ENCODE measurements around the gene CDX2. TPM values are rescaled to one million over a fixed set of nuclear protein-coding genes. Genes with fewer than 3 reads are reported as not detected.

The CDX2 gene
- total RNA-seq, 2 experiments from 2014 or later: not detected

DNA sequence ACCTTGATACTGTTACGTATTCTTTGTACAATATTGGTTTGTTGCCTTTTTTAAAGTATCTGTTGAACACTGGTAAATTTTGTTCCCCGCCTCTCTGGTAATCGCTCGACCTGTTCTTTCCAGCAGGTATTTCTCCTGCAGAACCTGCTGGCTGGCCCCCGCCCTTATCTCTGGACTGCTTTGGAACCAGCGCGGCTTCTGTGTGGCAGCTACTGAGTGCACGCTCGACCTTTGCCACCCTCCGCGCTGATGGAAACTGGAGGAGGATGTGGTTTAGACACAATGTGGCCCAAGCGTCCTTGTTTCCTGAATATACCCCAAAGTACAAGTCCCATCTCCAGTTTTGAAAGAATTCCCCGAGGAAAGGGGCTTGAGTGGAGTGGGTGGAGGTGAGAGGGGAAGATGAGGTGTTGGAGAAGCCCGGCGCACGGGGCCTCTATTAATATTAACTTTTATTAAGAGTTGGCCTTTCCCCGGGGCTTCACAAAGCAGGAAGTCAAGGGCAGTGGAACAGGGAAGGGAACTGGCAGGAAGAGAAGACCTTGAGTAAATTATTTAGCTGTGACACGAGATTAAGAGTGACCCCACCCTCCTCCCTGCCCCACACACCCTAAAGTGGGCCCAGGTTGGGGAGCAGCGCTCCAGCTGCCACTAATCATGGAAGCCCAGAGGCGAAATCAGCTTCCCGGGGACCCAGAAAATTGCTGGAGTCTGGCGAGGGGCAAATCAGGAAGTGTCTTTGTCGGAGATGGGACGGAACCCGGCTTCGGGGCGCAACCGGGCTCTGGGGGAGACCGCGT is 16.0 kb downstream of the CDX2 start:
- Mint-ChIP-seq H3K4me1 (peaks cover 15% of the 10 kb centered on the region), H3K27ac (no peak overlapping the region), H3K27me3 (peaks cover 53% of the 10 kb centered on the region), H3K36me3 (ENCODE audit: low read depth) (no peaks in the 10 kb centered on the region), H3K9me3 (ENCODE audit: low read depth) (peaks cover 4% of the 10 kb centered on the region), H3K4me3 (peak overlapping the region; percentile 21)
- ChIA-PET CTCF (interaction anchor here (0.6 to 4.0 kb wide), 29 partner anchors 10 to 1125 kb away, joined by 3 to 61 read pairs (median 5); no protein-coding TSS in a partner anchor), POLR2A (interaction anchor here (1.1 kb wide), 1 partner anchor 85 kb away, joined by 4 read pairs; no protein-coding TSS in a partner anchor)
- DNase-seq: no peak
- no peak for ATAC-seq
- intact Hi-C loops (cut with DNase I, micrococcal nuclease): loop anchor here (1.0 to 5.0 kb wide), 3 partner anchors 84 to 578 kb away; no protein-coding TSS in a partner anchor

DNA sequence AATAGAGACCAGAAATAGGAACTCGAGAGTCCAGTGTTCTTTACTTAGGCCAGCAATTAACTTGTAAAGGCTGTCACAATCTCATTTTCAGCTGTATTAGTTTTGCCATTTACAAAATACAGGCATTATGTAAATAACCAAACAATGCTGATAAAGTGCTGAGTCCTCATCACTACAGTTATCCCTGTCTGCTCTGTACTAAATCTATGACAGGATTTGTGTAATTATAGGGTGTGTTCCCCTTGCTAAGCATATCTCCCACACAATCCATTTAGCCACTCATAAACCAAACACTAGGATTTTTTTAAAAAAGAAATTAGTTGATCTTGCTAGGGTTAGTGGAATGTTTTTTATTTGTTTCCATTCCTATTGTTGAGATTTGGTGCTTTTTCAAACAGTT is 26.1 kb downstream of the CDX2 start:
- CTCF ChIA-PET: interaction anchor here (0.8 to 0.9 kb wide), 2 partner anchors 15 to 82 kb away, joined by 3 read pairs; no protein-coding TSS in a partner anchor
- DNase-seq (no peak), ATAC-seq (no peak)
- intact Hi-C loops (cut with DNase I, micrococcal nuclease): no loop called here
- Mint-ChIP-seq H3K36me3 (ENCODE audit: low read depth) (no peaks in the 10 kb centered on the region), H3K9me3 (ENCODE audit: low read depth) (peaks cover 5% of the 10 kb centered on the region), H3K4me3 (no peak overlapping the region), H3K27me3 (peaks cover 9% of the 10 kb centered on the region), H3K27ac (no peak overlapping the region), H3K4me1 (no peaks in the 10 kb centered on the region)
- POLR2A ChIA-PET: interaction anchor here (0.7 kb wide), 1 partner anchor 676 kb away, joined by 3 read pairs; no protein-coding TSS in a partner anchor

DNA sequence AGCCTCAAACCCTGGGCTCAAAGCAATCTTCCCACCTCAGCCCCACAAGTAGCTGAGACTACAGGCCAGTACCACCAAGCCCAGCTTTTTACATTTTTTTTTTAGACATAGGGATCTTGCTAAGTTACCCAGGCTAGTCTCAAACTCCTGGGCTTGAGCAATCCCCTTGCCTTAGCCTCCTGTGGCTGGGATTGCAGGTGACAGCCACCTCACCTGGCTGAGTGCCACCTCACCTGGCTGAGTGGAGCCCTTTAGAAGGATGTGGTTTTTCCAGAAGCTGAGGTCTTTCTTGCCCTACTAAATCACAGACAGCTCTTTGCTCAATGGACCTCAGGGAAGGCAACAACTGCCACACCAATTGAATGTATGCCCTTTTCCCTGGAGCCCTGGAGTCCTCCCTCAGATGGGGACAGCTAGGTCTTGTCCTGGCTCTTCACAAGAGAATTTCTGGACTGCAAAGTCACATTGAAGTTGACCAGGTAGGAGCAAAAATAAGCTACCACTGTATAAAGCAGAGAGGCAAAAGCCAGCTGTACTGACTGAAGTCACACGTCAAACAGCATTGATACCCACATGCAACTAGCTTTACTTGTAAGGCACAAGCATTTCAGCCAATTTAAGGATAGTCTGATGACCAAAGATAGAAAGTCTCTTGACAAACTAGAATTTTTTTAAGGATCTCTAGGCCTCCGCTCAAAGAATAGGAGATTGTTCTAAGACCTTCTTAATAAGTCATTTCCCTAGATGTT is 35.4 kb downstream of the CDX2 start:
- peaks cover 2% of the 10 kb centered on the region for H3K4me1 Mint-ChIP-seq
- POLR2A ChIA-PET: no interaction called here
- H3K27me3 Mint-ChIP-seq: peaks cover 37% of the 10 kb centered on the region
- intact Hi-C loops (cut with DNase I, micrococcal nuclease): no loop called here
- no peak overlapping the region for H3K27ac Mint-ChIP-seq
- DNase-seq (peak; percentile 23), ATAC-seq (peak; percentile 55)
- H3K9me3 Mint-ChIP-seq (ENCODE audit: low read depth): no peaks in the 10 kb centered on the region
- H3K4me3 Mint-ChIP-seq: no peak overlapping the region
- no peaks in the 10 kb centered on the region for H3K36me3 Mint-ChIP-seq (ENCODE audit: low read depth)
- CTCF ChIA-PET: interaction anchor here (0.6 to 1.7 kb wide), 5 partner anchors 20 to 704 kb away, joined by 3 to 5 read pairs (median 3); no protein-coding TSS in a partner anchor

- POLR2A ChIA-PET: no interaction called here
- peaks cover 2% of the 10 kb centered on the region for H3K4me1 Mint-ChIP-seq
- H3K4me3 Mint-ChIP-seq: no peak overlapping the region
- H3K9me3 Mint-ChIP-seq (ENCODE audit: low read depth): no peaks in the 10 kb centered on the region
- H3K27ac Mint-ChIP-seq: no peak overlapping the region
- intact Hi-C loops (cut with DNase I, micrococcal nuclease): no loop called here
- DNase-seq: no peak
- no peaks in the 10 kb centered on the region for H3K36me3 Mint-ChIP-seq (ENCODE audit: low read depth)
- CTCF ChIA-PET: interaction anchor here (1.2 to 1.7 kb wide), 3 partner anchors 20 to 64 kb away, joined by 3 to 5 read pairs (median 4); no protein-coding TSS in a partner anchor
- H3K27me3 Mint-ChIP-seq: peaks cover 43% of the 10 kb centered on the region
- no peak for ATAC-seq
Observed at GRCh38 chr13:27933118-27933517, 36.0 kb downstream of the CDX2 start.

- POLR2A ChIA-PET: no interaction called here
- intact Hi-C loops (cut with DNase I, micrococcal nuclease): no loop called here
- peaks cover 68% of the 10 kb centered on the region for H3K27me3 Mint-ChIP-seq
- H3K9me3 Mint-ChIP-seq (ENCODE audit: low read depth): no peaks in the 10 kb centered on the region
- CTCF ChIA-PET: interaction anchor here (1.0 to 5.2 kb wide), 3 partner anchors 14 to 61 kb away, joined by 3 to 26 read pairs (median 3); no protein-coding TSS in a partner anchor
- H3K4me1 Mint-ChIP-seq: peaks cover 19% of the 10 kb centered on the region
- no peak overlapping the region for H3K4me3 Mint-ChIP-seq
- H3K36me3 Mint-ChIP-seq (ENCODE audit: low read depth): no peaks in the 10 kb centered on the region
- ATAC-seq: no peak
- DNase-seq: no peak
- H3K27ac Mint-ChIP-seq: no peak overlapping the region
Observed at GRCh38 chr13:27929868-27930267, 39.2 kb downstream of the CDX2 start.

- ChIA-PET CTCF (interaction anchor here (0.5 to 5.2 kb wide), 7 partner anchors 11 to 590 kb away, joined by 3 to 26 read pairs (median 3); no protein-coding TSS in a partner anchor), POLR2A (no interaction called here)
- Mint-ChIP-seq H3K4me3 (no peak overlapping the region), H3K4me1 (peaks cover 22% of the 10 kb centered on the region), H3K27me3 (peaks cover 71% of the 10 kb centered on the region), H3K36me3 (ENCODE audit: low read depth) (no peaks in the 10 kb centered on the region), H3K27ac (no peak overlapping the region), H3K9me3 (ENCODE audit: low read depth) (no peaks in the 10 kb centered on the region)
- intact Hi-C loops (cut with DNase I, micrococcal nuclease): no loop called here
- ATAC-seq (peak; percentile 26), DNase-seq (no peak)
Observed at GRCh38 chr13:27928805-27929753, 40.0 kb downstream of the CDX2 start.

DNA sequence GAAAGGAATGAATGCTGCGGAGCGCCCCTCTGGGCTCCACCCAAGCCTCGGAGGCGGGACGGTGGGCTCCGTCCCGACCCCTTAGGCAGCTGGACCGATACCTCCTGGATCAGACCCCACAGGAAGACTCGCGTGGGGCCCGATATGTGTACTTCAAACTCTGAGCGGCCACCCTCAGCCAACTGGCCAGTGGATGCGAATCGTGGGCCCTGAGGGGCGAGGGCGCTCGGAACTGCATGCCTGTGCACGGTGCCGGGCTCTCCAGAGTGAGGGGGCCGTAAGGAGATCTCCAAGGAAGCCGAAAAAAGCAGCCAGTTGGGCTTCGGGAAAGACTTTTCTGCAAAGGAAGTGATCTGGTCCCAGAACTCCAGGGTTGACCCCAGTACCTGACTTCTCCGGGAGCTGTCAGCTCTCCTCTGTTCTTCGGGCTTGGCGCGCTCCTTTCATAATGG is 40.7 kb downstream of the CDX2 start:
- Mint-ChIP-seq H3K27ac (no peak overlapping the region), H3K4me3 (no peak overlapping the region), H3K9me3 (ENCODE audit: low read depth) (no peaks in the 10 kb centered on the region), H3K36me3 (ENCODE audit: low read depth) (no peaks in the 10 kb centered on the region), H3K4me1 (peaks cover 22% of the 10 kb centered on the region), H3K27me3 (peaks cover 76% of the 10 kb centered on the region)
- ChIA-PET CTCF (interaction anchor here (0.6 to 5.2 kb wide), 7 partner anchors 14 to 589 kb away, joined by 3 to 26 read pairs (median 3); no protein-coding TSS in a partner anchor), POLR2A (no interaction called here)
- no peak for DNase-seq
- no peak for ATAC-seq
- intact Hi-C loops (cut with DNase I, micrococcal nuclease): no loop called here

DNA sequence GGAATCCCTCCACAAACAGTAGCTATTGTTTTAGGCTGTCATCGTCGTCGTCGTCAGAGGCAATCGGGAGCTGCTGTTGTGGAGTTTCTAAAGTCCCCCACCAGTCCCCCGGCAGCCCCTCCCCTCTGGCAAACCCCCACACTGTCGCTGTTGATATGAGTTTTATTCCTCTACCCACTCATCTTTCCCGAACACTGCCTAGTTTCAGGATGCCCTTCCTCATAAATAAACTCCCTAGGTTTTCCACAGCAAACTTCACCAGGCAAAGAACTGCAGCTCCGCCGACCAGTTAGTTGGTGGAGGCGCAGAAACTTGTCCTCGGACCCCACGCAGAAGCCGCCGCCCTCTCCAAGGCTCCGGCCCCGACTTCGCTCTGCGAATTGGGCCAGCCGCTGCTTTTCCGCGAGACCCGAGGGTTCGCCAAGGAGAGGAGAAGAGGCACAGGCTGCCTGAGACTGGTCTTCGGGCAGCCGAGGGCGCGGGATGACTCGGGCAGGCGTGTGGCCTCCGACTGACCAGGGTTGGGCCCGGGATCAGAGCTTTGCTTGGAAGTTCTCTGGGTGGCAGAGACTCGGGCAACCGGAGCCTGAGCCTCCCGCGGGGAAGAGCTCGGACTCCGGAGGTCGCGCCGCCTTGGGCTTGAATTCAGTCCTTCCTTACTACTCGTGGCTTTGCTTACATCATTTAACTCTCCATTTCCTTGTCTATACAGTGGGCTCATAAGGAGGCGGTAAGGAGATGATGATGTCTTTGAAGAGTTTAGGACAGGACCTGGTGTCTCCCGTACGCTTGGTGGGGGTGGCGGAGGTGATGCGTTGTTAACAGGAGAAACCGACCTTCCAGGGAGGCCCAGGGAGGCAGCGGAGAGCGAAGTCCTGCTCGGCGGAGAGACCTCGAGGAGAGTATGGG is 41.4 kb downstream of the CDX2 start:
- Mint-ChIP-seq H3K36me3 (ENCODE audit: low read depth) (no peaks in the 10 kb centered on the region), H3K9me3 (ENCODE audit: low read depth) (no peaks in the 10 kb centered on the region), H3K4me3 (peak overlapping the region; percentile 7), H3K4me1 (peaks cover 22% of the 10 kb centered on the region), H3K27ac (no peak overlapping the region), H3K27me3 (peaks cover 80% of the 10 kb centered on the region)
- CTCF ChIA-PET: interaction anchor here (0.6 to 5.2 kb wide), 7 partner anchors 15 to 589 kb away, joined by 3 to 26 read pairs (median 3); no protein-coding TSS in a partner anchor
- no peak for DNase-seq
- ATAC-seq: no peak
- intact Hi-C loops (cut with DNase I, micrococcal nuclease): loop anchor here in 1 of 2 experiments (2.0 kb wide), 1 partner anchor 49 kb away; no protein-coding TSS in a partner anchor
- POLR2A ChIA-PET: no interaction called here

GRCh38 chr13:27926644-27927434 is 42.3 kb downstream of the CDX2 start:
- Mint-ChIP-seq H3K27ac (no peak overlapping the region), H3K4me3 (peak overlapping the region; percentile 7)

More at GRCh38 chr13:27926644-27927434, 42.3 kb downstream of the CDX2 start:
- Mint-ChIP-seq H3K4me1 (peaks cover 22% of the 10 kb centered on the region), H3K9me3 (ENCODE audit: low read depth) (no peaks in the 10 kb centered on the region), H3K27me3 (peaks cover 84% of the 10 kb centered on the region), H3K36me3 (ENCODE audit: low read depth) (no peaks in the 10 kb centered on the region)
- POLR2A ChIA-PET: no interaction called here
- intact Hi-C loops (cut with DNase I, micrococcal nuclease): loop anchor here (1.0 to 2.0 kb wide), 2 partner anchors 41 to 50 kb away; no protein-coding TSS in a partner anchor
- ATAC-seq (no peak), DNase-seq (peak; percentile 33)
- CTCF ChIA-PET: interaction anchor here (0.5 to 5.2 kb wide), 7 partner anchors 26 to 410 kb away, joined by 3 to 26 read pairs (median 3); no protein-coding TSS in a partner anchor
